BJ (cell line): ENCODE results near the gene AFG3L2. TPM values are rescaled to one million over a fixed set of nuclear protein-coding genes. Genes with fewer than 3 reads are reported as not detected.

Experiments used
- CTCF ChIA-PET: fragments of 350-600 bp; formaldehyde crosslinking; extraction: SDS; loops from one replicate; lab custom pipeline; 2021; ENCODE audit warnings: antibody characterized with exemption, inconsistent platforms; lab: Yijun Ruan, JAX
- POLR2A ChIA-PET: fragments of 300-600 bp; sonication (Branson Sonifier 250); formaldehyde crosslinking; extraction: SDS; loops from one replicate; lab custom pipeline; 2021; ENCODE audit warnings: antibody characterized with exemption; lab: Charles Lee
- DNase-seq: peaks from one replicate; pipeline ENCODE4 v3.0.0-alpha.2; 2011; ENCODE audit warnings: low read depth
- H3K27me3 ChIP-seq: 2 replicates; pipeline ENCODE4 v1.6.0; 2011; ENCODE audit warnings: low read length; ENCODE audit not compliant: control insufficient read depth, insufficient read depth
- H3K36me3 ChIP-seq: 2 replicates; pipeline ENCODE4 v1.5.1; 2011; ENCODE audit warnings: low read length; ENCODE audit not compliant: control insufficient read depth, insufficient read depth
- H3K4me3 ChIP-seq: 2 replicates; pipeline ENCODE4 v1.5.1; 2011; ENCODE audit warnings: low read depth, mild to moderate bottlenecking, control low read depth, low read length
- polyA plus RNA-seq: library from polyadenylated mRNA; depleted of rRNA; stranded (reverse); fragments of >200 nt; gene quantifications from 2 replicates; pipeline ENCODE4 v1.2.3, GENCODE V29; 2011; rRNA removed
- small RNA-seq: library from RNA; depleted of rRNA; stranded (forward); fragments of <200 nt; gene quantifications from one replicate; pipeline ENCODE3, GENCODE V24; 2012; ENCODE audit warnings: low replicate concordance, low read depth; ENCODE audit not compliant: insufficient read length
- TF ChIP-seq, protein P1 (sequence below): IDR thresholded peaks from 2 replicates; pipeline ENCODE4 v1.5.1; 2011; ENCODE audit warnings: low read depth, mild to moderate bottlenecking, control low read depth, inconsistent platforms, low read length, moderate library complexity; ENCODE audit not compliant: insufficient read depth

Gene AFG3L2
- polyA plus RNA-seq, 1 experiment: 25.5 TPM

GRCh38 chr18:12281861-12282260 lies 95.2 kb downstream of the AFG3L2 start:
- H3K27me3 ChIP-seq: no peaks in the 10 kb centered on the region
- H3K36me3 ChIP-seq: no peaks in the 10 kb centered on the region
- ChIA-PET POLR2A (no interaction called here), CTCF (interaction anchor here (1.3 to 4.2 kb wide), 3 partner anchors 10 to 46 kb away, joined by 3 to 24 read pairs (median 7); no protein-coding TSS in a partner anchor)
- no peak overlapping the region for H3K4me3 ChIP-seq
- TF ChIP-seq, protein P1, sequence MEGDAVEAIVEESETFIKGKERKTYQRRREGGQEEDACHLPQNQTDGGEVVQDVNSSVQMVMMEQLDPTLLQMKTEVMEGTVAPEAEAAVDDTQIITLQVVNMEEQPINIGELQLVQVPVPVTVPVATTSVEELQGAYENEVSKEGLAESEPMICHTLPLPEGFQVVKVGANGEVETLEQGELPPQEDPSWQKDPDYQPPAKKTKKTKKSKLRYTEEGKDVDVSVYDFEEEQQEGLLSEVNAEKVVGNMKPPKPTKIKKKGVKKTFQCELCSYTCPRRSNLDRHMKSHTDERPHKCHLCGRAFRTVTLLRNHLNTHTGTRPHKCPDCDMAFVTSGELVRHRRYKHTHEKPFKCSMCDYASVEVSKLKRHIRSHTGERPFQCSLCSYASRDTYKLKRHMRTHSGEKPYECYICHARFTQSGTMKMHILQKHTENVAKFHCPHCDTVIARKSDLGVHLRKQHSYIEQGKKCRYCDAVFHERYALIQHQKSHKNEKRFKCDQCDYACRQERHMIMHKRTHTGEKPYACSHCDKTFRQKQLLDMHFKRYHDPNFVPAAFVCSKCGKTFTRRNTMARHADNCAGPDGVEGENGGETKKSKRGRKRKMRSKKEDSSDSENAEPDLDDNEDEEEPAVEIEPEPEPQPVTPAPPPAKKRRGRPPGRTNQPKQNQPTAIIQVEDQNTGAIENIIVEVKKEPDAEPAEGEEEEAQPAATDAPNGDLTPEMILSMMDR: no peak
- DNase-seq: no peak

GRCh38 chr18:12279781-12280531 lies 97.1 kb downstream of the AFG3L2 start:
- no peaks in the 10 kb centered on the region for H3K27me3 ChIP-seq
- H3K36me3 ChIP-seq: no peaks in the 10 kb centered on the region
- no peak for DNase-seq
- peak overlapping the region; percentile 27 for H3K4me3 ChIP-seq
- TF ChIP-seq, protein P1: no peak
- POLR2A ChIA-PET: interaction anchor here (0.6 to 1.1 kb wide), 2 partner anchors 28 to 841 kb away, joined by 7 to 8 read pairs; partner anchors contain the start of gene TUBB6
- CTCF ChIA-PET: interaction anchor here (0.9 to 1.6 kb wide), 3 partner anchors 8 to 44 kb away, joined by 3 to 4 read pairs (median 3); no protein-coding TSS in a partner anchor

Small RNA genes within 50 kb of the gene (small RNA-seq; reads per million reads assigned to genes)
- not detected for gene RNU6-170P
- gene RNU7-129P: not detected

Other genes starting within 250 kb of the AFG3L2 start
- gene CIDEA, start 122.9 kb downstream of the AFG3L2 start, polyA plus RNA-seq: not detected in 2 replicates
- 537 and 765 TPM in 2 replicates for gene TUBB6, start 69.0 kb downstream of the AFG3L2 start, polyA plus RNA-seq
- 4.6 and 6.4 TPM in 2 replicates for gene PRELID3A, start 30.7 kb upstream of the AFG3L2 start, polyA plus RNA-seq